Common myeloid progenitor, CD34-positive (primary cell): ENCODE results near the gene COL26A1.
A peak's percentile ranks its signal among the peaks of the same experiment; 100 is the strongest.

Source experiments
- CTCF ChIA-PET: fragments of 350-600 bp; sonication (Branson Sonifier 250); formaldehyde crosslinking; loops from one replicate; lab custom pipeline; 2021; ENCODE audit warnings: antibody characterized with exemption; lab: Charles Lee
- POLR2A ChIA-PET: fragments of 350-600 bp; sonication (Branson Sonifier 250); formaldehyde crosslinking; loops from one replicate; lab custom pipeline; 2021; ENCODE audit warnings: antibody characterized with exemption; lab: Charles Lee
- DNase-seq, 3 donors: peaks; one replicate each; pipeline versions ENCODE4 v3.0.0 to v3.0.0-alpha.2; 2013
- H3K27ac ChIP-seq, 2 experiments: 1 replicate in 1 of 2; 2 replicates in 1 of 2; pipeline ENCODE4 v1.7.0; 2013; ENCODE audit warnings: inconsistent platforms in 2 of 2, low read length in 2 of 2, mild to moderate bottlenecking in 2 of 2, low read depth in 1 of 2, moderate library complexity in 1 of 2; ENCODE audit not compliant: severe bottlenecking in 2 of 2, insufficient read depth in 1 of 2, poor library complexity in 1 of 2
- H3K27me3 ChIP-seq, 5 experiments: replicated peaks in 2 of 5; 1 replicate in 3 of 5; 2 replicates in 2 of 5; pipeline versions ENCODE4 v1.6.1 to v1.7.0; 2013; ENCODE audit warnings: low read length in 4 of 5, mild to moderate bottlenecking in 2 of 5, moderate library complexity in 2 of 5, inconsistent platforms in 1 of 5; ENCODE audit not compliant: insufficient read depth in 5 of 5, control insufficient read depth in 4 of 5
- H3K36me3 ChIP-seq, 4 experiments: 1 replicate in 2 of 4; 2 replicates in 2 of 4; pipeline versions ENCODE4 v1.6.1 to v1.7.0; 2013; ENCODE audit warnings: low read length in 3 of 4, control low read depth in 1 of 4, mild to moderate bottlenecking in 1 of 4; ENCODE audit not compliant: control insufficient read depth in 4 of 4, insufficient read depth in 4 of 4
- H3K4me1 ChIP-seq, 4 experiments: 1 replicate in 3 of 4; 2 replicates in 1 of 4; pipeline versions ENCODE4 v1.6.1 to v1.7.1; 2013; ENCODE audit warnings: low read length in 3 of 4, mild to moderate bottlenecking in 3 of 4, control low read depth in 1 of 4, inconsistent platforms in 1 of 4, moderate library complexity in 1 of 4; ENCODE audit not compliant: control insufficient read depth in 4 of 4, insufficient read depth in 4 of 4; ENCODE audit errors: control extremely low read depth in 1 of 4
- H3K4me3 ChIP-seq, 7 experiments: 1 replicate in 4 of 7; 2 replicates in 3 of 7; pipeline versions ENCODE4 v1.5.1 to v1.7.0; 2013; ENCODE audit warnings: mild to moderate bottlenecking in 7 of 7, low read length in 6 of 7, moderate library complexity in 6 of 7, inconsistent platforms in 2 of 7, low read depth in 2 of 7, control low read depth in 1 of 7; ENCODE audit not compliant: insufficient read depth in 4 of 7, control insufficient read depth in 1 of 7; ENCODE audit errors: extremely low read depth in 1 of 7
- H3K9me3 ChIP-seq, 5 experiments: 1 replicate in 4 of 5; 2 replicates in 1 of 5; pipeline versions ENCODE4 v1.6.1 to v1.7.1; 2013; ENCODE audit warnings: low read length in 4 of 5, mild to moderate bottlenecking in 2 of 5, inconsistent platforms in 1 of 5, low read depth in 1 of 5, moderate library complexity in 1 of 5; ENCODE audit not compliant: control insufficient read depth in 4 of 5, insufficient read depth in 2 of 5; ENCODE audit errors: control extremely low read depth in 1 of 5
- WGBS: methylation state at CpG from one replicate; pipeline ENCODE4 v1.1.5; 2013; ENCODE audit not compliant: insufficient coverage; 5-methylcytosine and 5-hydroxymethylcytosine counted together

COL26A1 gene

DNA sequence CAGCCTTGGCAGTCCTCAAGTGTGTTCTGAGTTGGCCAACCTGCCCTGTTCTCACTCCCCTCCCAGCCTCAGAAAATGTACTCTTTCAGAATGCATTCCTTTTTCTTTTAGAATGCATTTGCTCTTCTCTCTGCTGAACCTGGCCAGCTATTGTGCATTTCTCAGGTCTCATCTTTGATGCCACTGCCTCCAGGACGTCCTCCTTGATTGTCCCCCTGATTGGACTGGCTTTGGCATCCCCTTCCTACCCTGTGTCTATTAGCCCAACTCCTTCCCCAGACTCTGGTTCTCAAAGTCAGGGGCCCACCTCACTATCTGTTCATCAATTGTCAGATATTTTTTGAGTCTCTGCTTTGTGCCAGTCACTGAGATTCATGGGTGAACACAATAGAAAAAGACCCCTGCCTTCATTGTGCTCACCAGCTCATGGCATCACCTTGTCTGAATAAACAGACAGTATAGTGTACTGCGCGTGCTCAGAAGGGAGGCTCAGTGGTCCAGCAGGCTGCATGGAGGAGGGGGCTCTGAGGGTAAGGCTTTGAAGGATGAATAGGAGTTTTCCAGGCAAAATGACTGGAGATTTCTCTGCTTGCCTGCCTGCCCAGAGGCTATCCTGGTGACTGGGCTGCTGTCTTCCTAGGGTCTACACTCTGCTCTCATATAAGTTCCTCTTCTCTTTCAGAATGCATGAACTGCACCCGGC is 169.9 kb downstream of the COL26A1 start:
- DNase-seq = no peak
- Histone ChIP-seq H3K36me3 (no peaks in the 10 kb centered on the region), H3K4me3 (no peak overlapping the region), H3K27ac (no peak overlapping the region), H3K27me3 (no peaks in the 10 kb centered on the region), H3K4me1 (peaks cover 0 to 11% (median 8%) of the 10 kb centered on the region in 4 experiments), H3K9me3 (no peaks in the 10 kb centered on the region)
- 95% methylated on average over 4 of the region's 4 CpGs for WGBS
- ChIA-PET POLR2A (interaction anchor here (0.5 kb wide), 1 partner anchor 267 kb away, joined by 3 read pairs; no protein-coding TSS in a partner anchor), CTCF (interaction anchor here (1.2 kb wide), 1 partner anchor 11 kb away, joined by 6 read pairs; no protein-coding TSS in a partner anchor)

DNA sequence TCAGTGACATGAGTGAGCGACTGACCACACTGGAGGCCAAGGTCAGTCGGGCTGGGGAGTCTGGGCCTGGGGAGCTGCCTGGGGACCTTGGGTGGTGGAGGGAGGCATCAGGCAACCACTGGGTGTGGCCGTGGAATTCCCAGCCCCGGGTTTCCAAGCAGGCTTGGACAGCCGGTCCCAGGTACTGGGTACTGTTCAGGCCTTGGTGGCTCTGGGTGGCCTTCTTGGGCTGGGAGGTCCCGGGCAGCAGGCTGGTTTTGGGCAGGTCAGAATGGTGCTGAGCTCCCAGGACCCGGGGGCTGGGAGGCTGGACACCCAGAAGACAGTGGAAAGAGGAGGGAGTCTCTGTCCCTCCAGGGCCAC is 170.4 kb downstream of the COL26A1 start:
- Histone ChIP-seq H3K9me3 (no peaks in the 10 kb centered on the region), H3K27ac (no peak overlapping the region), H3K4me3 (no peak overlapping the region), H3K36me3 (no peaks in the 10 kb centered on the region), H3K27me3 (no peaks in the 10 kb centered on the region), H3K4me1 (peaks cover 0 to 8% (median 7%) of the 10 kb centered on the region in 4 experiments)
- CTCF ChIA-PET = no interaction called here
- no peak for DNase-seq
- WGBS = 98% methylated on average over 7 of the region's 7 CpGs
- POLR2A ChIA-PET = no interaction called here

GRCh38 chr7:101534015-101534803 is 171.5 kb downstream of the COL26A1 start:
- CTCF ChIA-PET = interaction anchor here (1.3 to 1.8 kb wide), 2 partner anchors 10 to 123 kb away, joined by 3 to 4 read pairs; no protein-coding TSS in a partner anchor
- H3K4me3 ChIP-seq = no peak overlapping the region
- no peaks in the 10 kb centered on the region for H3K9me3 ChIP-seq
- DNase-seq = no peak
- WGBS = 88% methylated on average over 6 of the region's 8 CpGs
- POLR2A ChIA-PET = interaction anchor here (0.8 kb wide), 1 partner anchor 14 kb away, joined by 3 read pairs; no protein-coding TSS in a partner anchor
- peaks cover 0 to 11% (median 8%) of the 10 kb centered on the region in 4 experiments for H3K4me1 ChIP-seq
- no peak overlapping the region for H3K27ac ChIP-seq
- H3K36me3 ChIP-seq = no peaks in the 10 kb centered on the region
- no peaks in the 10 kb centered on the region for H3K27me3 ChIP-seq

DNA sequence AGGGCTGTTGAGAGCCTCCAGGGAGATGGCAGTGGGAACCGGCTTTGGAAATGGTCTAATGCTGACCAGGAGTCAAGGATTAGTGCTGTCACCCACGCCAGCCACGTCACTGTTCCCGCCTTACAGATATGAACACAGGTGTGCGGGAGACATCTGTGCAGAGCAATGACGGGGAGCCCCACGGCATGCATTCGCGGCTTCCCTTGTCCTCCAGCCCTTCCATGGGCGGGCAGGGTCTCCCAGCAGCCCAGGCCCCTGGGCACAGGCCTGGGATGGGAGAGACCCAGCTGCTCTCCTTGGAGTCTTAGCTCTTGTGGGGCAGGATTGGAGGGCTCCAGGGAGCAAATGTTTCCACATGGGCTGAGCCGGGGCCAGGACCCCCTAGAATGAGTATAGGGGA is 172.2 kb downstream of the COL26A1 start:
- Histone ChIP-seq H3K27ac (no peak overlapping the region), H3K9me3 (no peaks in the 10 kb centered on the region), H3K4me1 (peaks cover 0 to 11% (median 9%) of the 10 kb centered on the region in 4 experiments), H3K36me3 (no peaks in the 10 kb centered on the region), H3K27me3 (no peaks in the 10 kb centered on the region), H3K4me3 (no peak overlapping the region)
- DNase-seq = no peak
- ChIA-PET CTCF (interaction anchor here (1.2 to 1.8 kb wide), 5 partner anchors 8 to 124 kb away, joined by 3 to 6 read pairs (median 3); no protein-coding TSS in a partner anchor), POLR2A (interaction anchor here (0.8 kb wide), 1 partner anchor 15 kb away, joined by 3 read pairs; no protein-coding TSS in a partner anchor)
- 95% methylated on average over 11 of the region's 11 CpGs for WGBS

GRCh38 chr7:101535351-101535751 is 172.7 kb downstream of the COL26A1 start:
- Histone ChIP-seq H3K9me3 (no peaks in the 10 kb centered on the region), H3K36me3 (no peaks in the 10 kb centered on the region), H3K4me1 (peaks cover 0 to 11% (median 9%) of the 10 kb centered on the region in 4 experiments), H3K27me3 (no peaks in the 10 kb centered on the region), H3K4me3 (no peak overlapping the region), H3K27ac (no peak overlapping the region)
- 10% methylated on average over 2 of the region's 7 CpGs for WGBS
- ChIA-PET POLR2A (interaction anchor here (0.8 kb wide), 1 partner anchor 15 kb away, joined by 3 read pairs; no protein-coding TSS in a partner anchor), CTCF (interaction anchor here (0.6 to 1.8 kb wide), 7 partner anchors 9 to 851 kb away, joined by 3 to 6 read pairs (median 3); no protein-coding TSS in a partner anchor)
- peak in 1 of 3 donors; percentile 20 for DNase-seq

GRCh38 chr7:101536232-101536631 is 173.6 kb downstream of the COL26A1 start:
- Histone ChIP-seq H3K36me3 (no peaks in the 10 kb centered on the region), H3K9me3 (no peaks in the 10 kb centered on the region), H3K27ac (no peak overlapping the region), H3K4me1 (peaks cover 0 to 11% (median 9%) of the 10 kb centered on the region in 4 experiments), H3K4me3 (no peak overlapping the region), H3K27me3 (no peaks in the 10 kb centered on the region)
- DNase-seq = no peak
- ChIA-PET POLR2A (no interaction called here), CTCF (interaction anchor here (0.6 to 1.9 kb wide), 11 partner anchors 10 to 736 kb away, joined by 3 to 9 read pairs (median 3); no protein-coding TSS in a partner anchor)
- 75% methylated on average over 4 of the region's 6 CpGs for WGBS
